ENCODE results near the gene TBC1D5.
"Not testable (repeated sequence)": the region's sequence is repeated elsewhere in the genome, so short reads cannot be mapped to it uniquely, and the experiment has no call there.

The TBC1D5 gene

GRCh38 chr3:17411157-17411877 is 331.1 kb downstream of the TBC1D5 start:
- DNase-seq (ENCODE audit: low read depth in 2 of 2), result no peak

GRCh38 chr3:17407576-17407975 is 334.9 kb downstream of the TBC1D5 start:
- no peak for DNase-seq (ENCODE audit: low read depth in 2 of 2)

GRCh38 chr3:17404548-17404947 is 337.9 kb downstream of the TBC1D5 start:
- DNase-seq (ENCODE audit: low read depth in 2 of 2), result no peak

- no peak for DNase-seq (ENCODE audit: low read depth in 2 of 2)
These were observed 340.0 kb downstream of the TBC1D5 start for GRCh38 chr3:17402442-17402841.

GRCh38 chr3:17401912-17402311 is 340.5 kb downstream of the TBC1D5 start:
- DNase-seq (ENCODE audit: low read depth in 2 of 2), result no peak

GRCh38 chr3:17399586-17399985 is 342.8 kb downstream of the TBC1D5 start:
- DNase-seq (ENCODE audit: low read depth in 2 of 2), result no peak

- DNase-seq (ENCODE audit: low read depth in 2 of 2), result no peak
These were observed 343.4 kb downstream of the TBC1D5 start for GRCh38 chr3:17398959-17399551.

- DNase-seq (ENCODE audit: low read depth in 2 of 2), result no peak
These were observed 346.4 kb downstream of the TBC1D5 start for GRCh38 chr3:17396036-17396435.

- DNase-seq (ENCODE audit: low read depth in 2 of 2), result no peak
These were observed 347.8 kb downstream of the TBC1D5 start for GRCh38 chr3:17394541-17395155.

- DNase-seq (ENCODE audit: low read depth in 2 of 2), result not testable (repeated sequence)
These were observed 349.9 kb downstream of the TBC1D5 start for GRCh38 chr3:17392516-17392915.

- DNase-seq (ENCODE audit: low read depth in 2 of 2), result no peak
These were observed 351.6 kb downstream of the TBC1D5 start for GRCh38 chr3:17390785-17391184.

GRCh38 chr3:17387108-17387507 is 355.3 kb downstream of the TBC1D5 start:
- DNase-seq (ENCODE audit: low read depth in 2 of 2), result no peak

GRCh38 chr3:17386432-17386831 is 356.0 kb downstream of the TBC1D5 start:
- DNase-seq (ENCODE audit: low read depth in 2 of 2), result no peak

- no peak for DNase-seq (ENCODE audit: low read depth in 2 of 2)
These were observed 357.7 kb downstream of the TBC1D5 start for GRCh38 chr3:17384567-17385296.

GRCh38 chr3:17373304-17373703 is 369.1 kb downstream of the TBC1D5 start:
- no peak for DNase-seq (ENCODE audit: low read depth in 2 of 2)

GRCh38 chr3:17372362-17373210 is 369.8 kb downstream of the TBC1D5 start:
- DNase-seq (ENCODE audit: low read depth in 2 of 2), result no peak

GRCh38 chr3:17369973-17370372 is 372.5 kb downstream of the TBC1D5 start:
- DNase-seq (ENCODE audit: low read depth in 2 of 2), result no peak

- DNase-seq (ENCODE audit: low read depth in 2 of 2), result no peak
These were observed 375.3 kb downstream of the TBC1D5 start for GRCh38 chr3:17367171-17367570.

GRCh38 chr3:17360991-17361390 is 381.4 kb downstream of the TBC1D5 start:
- no peak for DNase-seq (ENCODE audit: low read depth in 2 of 2)

GRCh38 chr3:17359911-17360310 is 382.5 kb downstream of the TBC1D5 start:
- DNase-seq (ENCODE audit: low read depth in 2 of 2), result no peak

- no peak for DNase-seq (ENCODE audit: low read depth in 2 of 2)
These were observed 385.3 kb downstream of the TBC1D5 start for GRCh38 chr3:17357035-17357710.

All from activated CD4-positive, alpha-beta T cell treated with anti-CD3 and anti-CD28 coated beads for 24 hours (primary cell).